Esophagus squamous epithelium (tissue), 5 donors: ENCODE measurements around the gene SZRD1. TPM values are rescaled to one million over a fixed set of nuclear protein-coding genes. Genes with fewer than 3 reads are reported as not detected.

Experiments
- DNase-seq: peaks from one replicate; lab custom pipeline; 2025; lab: John Stamatoyannopoulos, UW
- H3K27ac ChIP-seq, 4 donors: fragments of 200-600 bp; sonication (generic); one replicate each; pipeline ENCODE4 v1.5.1; 2016 to 2019; ENCODE audit warnings: mild to moderate bottlenecking in 1 of 4
- H3K27me3 ChIP-seq, 4 donors: fragments of 200-600 bp; sonication (generic); 1 replicate in 3 of 4; 2 replicates in 1 of 4; pipeline versions ENCODE4 v1.5.1 to v1.6.0; 2017 to 2021; ENCODE audit warnings: antibody characterized with exemption in 1 of 4
- H3K36me3 ChIP-seq, 3 donors: fragments of 200-600 bp; sonication (generic); one replicate each; pipeline ENCODE4 v1.5.1; 2016 to 2019
- H3K4me1 ChIP-seq, 3 donors: fragments of 200-600 bp; sonication (generic); one replicate each; pipeline ENCODE4 v1.5.1; 2017 to 2019
- H3K4me3 ChIP-seq, 4 donors: fragments of 200-600 bp; sonication (generic); 1 replicate in 3 of 4; 2 replicates in 1 of 4; pipeline ENCODE4 v1.5.1; 2016 to 2019; ENCODE audit warnings: mild to moderate bottlenecking in 2 of 4, moderate library complexity in 1 of 4
- H3K9me3 ChIP-seq, 3 donors: fragments of 200-600 bp; sonication (generic); one replicate each; pipeline ENCODE4 v1.5.1; 2016 to 2019
- CTCF ChIP-seq, 6 experiments: fragments of 450-650 bp in 4 of 6; fragments of 200-600 bp in 2 of 6; sonication (generic) in 2 of 6; IDR thresholded peaks; one replicate each; pipeline ENCODE4 v1.5.1; 2016 to 2019; ENCODE audit warnings: antibody characterized with exemption in 6 of 6, mild to moderate bottlenecking in 4 of 6, moderate library complexity in 4 of 6
- POLR2A ChIP-seq, 4 donors: fragments of 450-650 bp; IDR thresholded peaks; one replicate each; pipeline ENCODE4 v1.6.1; 2017; ENCODE audit warnings: antibody characterized with exemption in 4 of 4, mild to moderate bottlenecking in 4 of 4, moderate library complexity in 3 of 4
- WGBS, 2 donors: methylation state at CpG; one replicate each; pipeline ENCODE4 v1.1.5; 2018; 5-methylcytosine and 5-hydroxymethylcytosine counted together
- intact Hi-C: fragments of 100-400 bp; cut with DNase I; formaldehyde crosslinking; loops from one replicate; pipeline ENCODE4 v1.15.0; 2022
- total RNA-seq, 4 donors: library from RNA; depleted of rRNA; stranded (reverse); fragments of >200 nt; gene quantifications; one replicate each; pipeline ENCODE4 v1.1.0, GENCODE V29; 2016
- donor health status: DM: yes; HTN: yes; CAD: no.

The SZRD1 gene
- total RNA-seq, 4 donors from 2014 or later = 51.7 to 65.0 (median 58.5) TPM

DNA sequence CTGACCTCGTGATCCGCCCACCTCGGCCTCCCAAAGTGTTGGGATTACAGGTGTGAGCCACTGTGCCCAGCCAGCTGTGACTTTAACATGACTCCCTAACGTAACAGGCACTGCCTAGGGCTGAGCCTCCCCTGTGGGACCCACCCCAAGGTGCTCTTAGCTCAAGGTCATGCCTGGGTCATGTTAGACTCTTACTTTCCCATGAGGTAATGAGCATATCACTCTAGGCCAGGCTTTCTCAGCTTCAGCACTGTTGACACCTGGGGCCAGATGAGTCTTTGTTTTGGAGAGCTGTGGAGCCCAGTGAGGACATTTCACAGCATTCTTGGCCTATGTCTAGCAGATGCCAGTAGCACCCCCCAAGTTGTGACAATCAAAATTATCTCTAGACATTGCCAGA, 78.0 kb downstream of the SZRD1 start:
- Histone ChIP-seq H3K36me3 (peaks cover 9 to 81% (median 45%) of the 10 kb centered on the region in 3 donors), H3K27me3 (no peaks in the 10 kb centered on the region), H3K4me3 (no peak overlapping the region), H3K27ac (no peak overlapping the region), H3K4me1 (peaks cover 9 to 55% (median 30%) of the 10 kb centered on the region in 3 donors), H3K9me3 (no peaks in the 10 kb centered on the region)
- no peak for DNase-seq
- intact Hi-C loops = loop anchor here (10.0 kb wide), 1 partner anchor 50 kb away; no protein-coding TSS in a partner anchor
- TF ChIP-seq POLR2A (IDR thresholded peaks at IDR 0.05) (no peak), CTCF (IDR thresholded peaks at IDR 0.05) (no peak)
- WGBS, 2 donors = 93 to 100% methylated on average over 1 to 4 of the region's 4 CpGs

DNA sequence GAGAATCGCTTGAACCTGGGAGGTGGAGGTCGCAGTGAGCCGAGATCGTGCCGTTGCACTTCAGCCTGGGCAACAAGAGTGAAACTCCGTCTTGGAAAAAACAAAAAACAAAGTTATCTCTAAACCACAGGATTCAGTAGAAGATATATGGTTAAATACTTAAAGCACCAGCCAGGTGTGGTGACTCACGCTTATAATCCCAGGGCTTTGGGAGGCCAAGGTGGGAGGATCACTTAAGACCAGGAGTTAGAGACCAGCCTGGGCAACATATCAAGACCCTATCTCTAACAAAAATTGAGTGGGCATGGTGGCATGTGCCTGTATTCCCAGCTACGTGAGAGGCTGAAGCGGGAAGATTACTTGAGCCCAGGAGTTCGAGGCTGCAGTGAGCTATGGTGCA, 79.1 kb downstream of the SZRD1 start:
- no peaks in the 10 kb centered on the region for H3K27me3 ChIP-seq
- intact Hi-C loops = loop anchor here (10.0 kb wide), 1 partner anchor 49 kb away; no protein-coding TSS in a partner anchor
- H3K27ac ChIP-seq = no peak overlapping the region
- H3K9me3 ChIP-seq = no peaks in the 10 kb centered on the region
- WGBS, 2 donors = 89 to 93% methylated on average over 10 of the region's 10 CpGs
- H3K4me1 ChIP-seq = peaks cover 6 to 57% (median 27%) of the 10 kb centered on the region in 3 donors
- H3K4me3 ChIP-seq = no peak overlapping the region
- no peak for DNase-seq
- peaks cover 9 to 92% (median 45%) of the 10 kb centered on the region in 3 donors for H3K36me3 ChIP-seq
- TF ChIP-seq POLR2A (IDR thresholded peaks at IDR 0.05) = no peak
- no peak for TF ChIP-seq CTCF (IDR thresholded peaks at IDR 0.05)

DNA sequence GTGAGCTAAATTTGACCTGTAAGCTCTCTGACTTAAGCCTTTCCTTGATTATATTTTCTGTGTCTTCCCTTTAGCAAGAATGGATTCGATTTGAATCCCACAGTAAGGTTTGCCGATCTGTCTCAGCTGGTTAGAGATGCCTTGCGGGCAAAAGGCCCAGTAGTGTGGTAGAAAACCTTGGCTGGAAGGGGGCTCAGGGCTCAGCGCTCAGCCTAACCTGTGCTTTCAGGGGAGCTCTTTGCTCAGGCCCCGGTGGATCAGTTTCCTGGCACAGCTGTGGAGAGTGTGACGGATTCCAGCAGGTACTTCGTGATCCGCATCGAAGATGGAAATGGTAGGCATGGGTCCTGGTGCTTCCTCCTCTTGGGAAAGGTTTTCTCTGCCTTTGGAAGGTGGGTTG, 80.6 kb downstream of the SZRD1 start:
- Histone ChIP-seq H3K27ac (no peak overlapping the region), H3K9me3 (no peaks in the 10 kb centered on the region), H3K36me3 (peaks cover 20 to 100% (median 59%) of the 10 kb centered on the region in 3 donors), H3K4me3 (no peak overlapping the region), H3K27me3 (no peaks in the 10 kb centered on the region), H3K4me1 (peaks cover 6 to 52% (median 13%) of the 10 kb centered on the region in 3 donors)
- intact Hi-C loops = loop anchor here (10.0 kb wide), 1 partner anchor 47 kb away; no protein-coding TSS in a partner anchor
- WGBS, 2 donors = 94 to 95% methylated on average over 8 to 9 of the region's 9 CpGs
- no peak for DNase-seq
- no peak for TF ChIP-seq CTCF (IDR thresholded peaks at IDR 0.05)
- TF ChIP-seq POLR2A (IDR thresholded peaks at IDR 0.05) = no peak

Other genes with a start within 250 kb of the SZRD1 start
- gene EPHA2, start 211.2 kb upstream of the SZRD1 start, total RNA-seq = 100 to 1,000 TPM in 3 of 4 donors, 10 to 100 TPM in 1; 87.5 to 225 (median 137) TPM
- gene ARHGEF19, start 154.6 kb upstream of the SZRD1 start, total RNA-seq = 10 to 100 TPM; 15.8 to 27.1 (median 20.6) TPM
- 1 to 10 TPM; 3.6 to 5.6 (median 3.9) TPM for gene CPLANE2, start 130.1 kb upstream of the SZRD1 start, total RNA-seq
- 10 to 100 TPM; 15.9 to 29.0 (median 20.2) TPM for gene FBXO42, start 14.8 kb upstream of the SZRD1 start, total RNA-seq
- not detected for gene SPATA21, start 70.2 kb downstream of the SZRD1 start, total RNA-seq
- gene NECAP2, start 73.5 kb downstream of the SZRD1 start, total RNA-seq = 10 to 100 TPM; 38.5 to 48.4 (median 47.2) TPM
- under 1 TPM; under 0.01 TPM for gene RNU1-1, start 147.0 kb downstream of the SZRD1 start, total RNA-seq
- gene NBPF1, start 246.3 kb downstream of the SZRD1 start, total RNA-seq = 10 to 100 TPM in 3 of 4 donors, 1 to 10 TPM in 1; 10.0 to 23.5 (median 10.7) TPM